MCF 10A (cell line): ENCODE data around the gene SAE1. TPM values are rescaled to one million over a fixed set of nuclear protein-coding genes. Genes with fewer than 3 reads are reported as not detected.
A peak's percentile ranks its signal among the peaks of the same experiment; 100 is the strongest.
"Not testable (repeated sequence)": the region's sequence is repeated elsewhere in the genome, so short reads cannot be mapped to it uniquely, and the experiment has no call there.

ENCODE experiments used
- BruUV-seq: library from RNA; stranded (reverse); fragments of 400-500 nt; replicated peaks from 2 replicates; lab custom pipeline; 2021; lab: Mats Ljungman, UMichigan
- CTCF ChIA-PET: fragments of 300-600 bp; sonication (Branson Sonifier 250); formaldehyde crosslinking; extraction: SDS; loops from one replicate; lab custom pipeline; 2021; ENCODE audit warnings: antibody characterized with exemption, inconsistent platforms; lab: Yijun Ruan, JAX
- POLR2A ChIA-PET: fragments of 300-600, 350-650 bp; sonication (Branson Sonifier 250); formaldehyde crosslinking; extraction: SDS; loops from one replicate; lab custom pipeline; 2020; ENCODE audit warnings: antibody characterized with exemption, inconsistent platforms; lab: Yijun Ruan, JAX
- DNase-seq: peaks from one replicate; pipeline ENCODE4 v3.0.0-alpha.2; 2018; ENCODE audit not compliant: unreplicated experiment
- H3K27ac Mint-ChIP-seq: one replicate; pipeline ENCODE4 v1.8.0; 2022; ENCODE audit warnings: mild to moderate bottlenecking, low read depth, mixed read lengths; ENCODE audit not compliant: unreplicated experiment
- H3K27me3 Mint-ChIP-seq: one replicate; pipeline ENCODE4 v1.8.0; 2022; ENCODE audit warnings: mixed read lengths; ENCODE audit not compliant: insufficient read depth, unreplicated experiment
- H3K36me3 Mint-ChIP-seq: one replicate; pipeline ENCODE4 v1.8.0; 2022; ENCODE audit warnings: mild to moderate bottlenecking, moderate library complexity, mixed read lengths; ENCODE audit not compliant: insufficient read depth, unreplicated experiment
- H3K4me1 Mint-ChIP-seq: one replicate; pipeline ENCODE4 v1.8.0; 2022; ENCODE audit warnings: mixed read lengths; ENCODE audit not compliant: insufficient read depth, unreplicated experiment
- H3K4me3 Mint-ChIP-seq: one replicate; pipeline ENCODE4 v1.8.0; 2022; ENCODE audit warnings: mild to moderate bottlenecking, moderate library complexity, mixed read lengths; ENCODE audit not compliant: unreplicated experiment
- H3K9me3 Mint-ChIP-seq: one replicate; pipeline ENCODE4 v1.8.0; 2022; ENCODE audit warnings: mixed read lengths; ENCODE audit not compliant: unreplicated experiment
- CTCF ChIP-seq: fragments of 200-600 bp; IDR thresholded peaks from one replicate; pipeline ENCODE4 v1.8.0; 2022; ENCODE audit warnings: antibody characterized with exemption, mild to moderate bottlenecking; ENCODE audit not compliant: unreplicated experiment
- intact Hi-C: fragments of 100-400 bp; cut with micrococcal nuclease; formaldehyde crosslinking; loops from 2 replicates; pipeline ENCODE4 v1.14.1; 2022
- total RNA-seq: library from RNA; stranded (reverse); gene quantifications from 2 replicates; pipeline ENCODE4 v1.2.3, GENCODE V29; 2022

The SAE1 gene
- total RNA-seq, 1 experiment from 2014 or later: 81.7 TPM

GRCh38 chr19:47243776-47244547 lies 113.3 kb downstream of the SAE1 start:
- no TSS peak for BruUV-seq
- POLR2A ChIA-PET: interaction anchor here (0.6 to 4.5 kb wide), 21 partner anchors 8 to 364 kb away, joined by 3 to 75 read pairs (median 6); partner anchors contain the start of genes CCDC9, SAE1 and ZC3H4
- H3K4me1 Mint-ChIP-seq: peaks cover 5% of the 10 kb centered on the region
- H3K4me3 Mint-ChIP-seq: no peak overlapping the region
- TF ChIP-seq CTCF: peak; percentile 95
- no peak overlapping the region for H3K27ac Mint-ChIP-seq
- CTCF ChIA-PET: interaction anchor here (0.6 to 7.5 kb wide), 29 partner anchors 9 to 1556 kb away, joined by 3 to 292 read pairs (median 4); partner anchors contain the start of genes CCDC9 and SAE1
- intact Hi-C loops: loop anchor here (1.0 to 10.0 kb wide), 4 partner anchors 12 to 229 kb away; partner anchors contain the start of genes NPAS1 and SAE1
- no peaks in the 10 kb centered on the region for H3K9me3 Mint-ChIP-seq
- peak; percentile 94 for DNase-seq
- peaks cover 7% of the 10 kb centered on the region for H3K36me3 Mint-ChIP-seq
- no peaks in the 10 kb centered on the region for H3K27me3 Mint-ChIP-seq

- intact Hi-C loops: loop anchor here (1.0 to 10.0 kb wide), 2 partner anchors 98 to 233 kb away; partner anchors contain the start of gene NPAS1
- BruUV-seq: no TSS peak
- H3K27ac Mint-ChIP-seq: peak overlapping the region; percentile 39
- ChIA-PET CTCF (interaction anchor here (0.6 to 7.5 kb wide), 34 partner anchors 8 to 685 kb away, joined by 3 to 292 read pairs (median 5); partner anchors contain the start of gene CCDC9), POLR2A (interaction anchor here (0.7 to 4.5 kb wide), 7 partner anchors 9 to 116 kb away, joined by 3 to 46 read pairs (median 4); partner anchors contain the start of gene CCDC9)
- no peaks in the 10 kb centered on the region for H3K9me3 Mint-ChIP-seq
- peaks cover 7% of the 10 kb centered on the region for H3K36me3 Mint-ChIP-seq
- H3K4me1 Mint-ChIP-seq: peaks cover 10% of the 10 kb centered on the region
- no peaks in the 10 kb centered on the region for H3K27me3 Mint-ChIP-seq
- DNase-seq: peak; percentile 81
- no peak overlapping the region for H3K4me3 Mint-ChIP-seq
- peak; percentile 86 for TF ChIP-seq CTCF
Observed at GRCh38 chr19:47247308-47247990, 116.8 kb downstream of the SAE1 start.

- intact Hi-C loops, H3K27ac Mint-ChIP-seq, H3K36me3 Mint-ChIP-seq, H3K9me3 Mint-ChIP-seq, H3K4me3 Mint-ChIP-seq, DNase-seq, H3K27me3 Mint-ChIP-seq, BruUV-seq: not testable (repeated sequence)
- H3K4me1 Mint-ChIP-seq: peaks cover 13% of the 10 kb centered on the region
- POLR2A ChIA-PET: interaction anchor here (0.6 to 2.1 kb wide), 7 partner anchors 9 to 155 kb away, joined by 3 to 9 read pairs (median 7); partner anchors contain the start of gene ZC3H4
- CTCF ChIA-PET: interaction anchor here (0.6 to 2.1 kb wide), 3 partner anchors 9 to 723 kb away, joined by 3 to 10 read pairs (median 3); no protein-coding TSS in a partner anchor
Observed at GRCh38 chr19:47253016-47253415, 122.4 kb downstream of the SAE1 start.

- H3K9me3 Mint-ChIP-seq: no peaks in the 10 kb centered on the region
- CTCF ChIA-PET: interaction anchor here (1.1 to 2.1 kb wide), 2 partner anchors 9 to 37 kb away, joined by 3 to 10 read pairs; no protein-coding TSS in a partner anchor
- H3K4me3 Mint-ChIP-seq: no peak overlapping the region
- no peaks in the 10 kb centered on the region for H3K27me3 Mint-ChIP-seq
- POLR2A ChIA-PET: interaction anchor here (0.6 to 2.1 kb wide), 8 partner anchors 9 to 456 kb away, joined by 3 to 9 read pairs (median 7); partner anchors contain the start of gene ZC3H4
- peaks cover 16% of the 10 kb centered on the region for H3K4me1 Mint-ChIP-seq
- DNase-seq: peak; percentile 88
- no peak for TF ChIP-seq CTCF
- peaks cover 8% of the 10 kb centered on the region for H3K36me3 Mint-ChIP-seq
- no peak overlapping the region for H3K27ac Mint-ChIP-seq
- no TSS peak for BruUV-seq
- intact Hi-C loops: no loop called here
Observed at GRCh38 chr19:47253467-47253881, 122.8 kb downstream of the SAE1 start.
